SK-N-SH treated with all-trans-retinoic acid at 6 μM for 48 hours (cell line): ENCODE results near the gene FAM20B.

Source experiments
- ATAC-seq: fragments of 200-7000 bp; cut with Tn5 transposase; 3 replicates; pipeline ENCODE4 v1.9.1; 2020; ENCODE audit warnings: mild to moderate bottlenecking, moderate library complexity
- ARNTL ChIP-seq: fragments of 450-650 bp; formaldehyde crosslinking; IDR thresholded peaks from 2 replicates; pipeline ENCODE4 v1.5.0; 2020; ENCODE audit warnings: low read depth, mild to moderate bottlenecking, moderate library complexity, borderline replicate concordance
- BACH2 ChIP-seq: fragments of 250-450 bp; sonication (Bioruptor Pico); IDR thresholded peaks from 2 replicates; pipeline ENCODE4 v1.9.0; 2021; ENCODE audit warnings: mild to moderate bottlenecking, borderline replicate concordance
- CREB5 ChIP-seq: fragments of 250-450 bp; sonication (Bioruptor Pico); IDR thresholded peaks from 2 replicates; pipeline ENCODE4 v1.5.1; 2020; ENCODE audit warnings: low read depth, mild to moderate bottlenecking, moderate library complexity
- CSDC2 ChIP-seq: fragments of 250-450 bp; sonication (Bioruptor Pico); IDR thresholded peaks from 2 replicates; pipeline ENCODE4 v1.5.0; 2020; ENCODE audit warnings: mild to moderate bottlenecking, moderate library complexity
- CSRNP3 ChIP-seq: fragments of 250-450 bp; sonication (Bioruptor Pico); IDR thresholded peaks from 2 replicates; pipeline ENCODE4 v1.5.1; 2021; ENCODE audit warnings: mild to moderate bottlenecking, moderate library complexity
- ESRRG ChIP-seq: fragments of 250-450 bp; sonication (Bioruptor Pico); IDR thresholded peaks from 2 replicates; pipeline ENCODE4 v1.6.1; 2021; ENCODE audit warnings: mild to moderate bottlenecking
- GLIS3 ChIP-seq: fragments of 250-450 bp; sonication (Bioruptor Pico); IDR thresholded peaks from 2 replicates; pipeline ENCODE4 v1.5.0; 2020; ENCODE audit warnings: mild to moderate bottlenecking, moderate library complexity
- ISL1 ChIP-seq: fragments of 250-450 bp; sonication (Bioruptor Pico); IDR thresholded peaks from 2 replicates; pipeline ENCODE4 v2.1.2; 2022; ENCODE audit warnings: mild to moderate bottlenecking, moderate library complexity
- PATZ1 ChIP-seq: fragments of 250-450 bp; sonication (Bioruptor Pico); IDR thresholded peaks from 2 replicates; pipeline ENCODE4 v1.8.0; 2020; ENCODE audit warnings: mild to moderate bottlenecking, moderate library complexity, borderline replicate concordance
- POU6F1 ChIP-seq: fragments of 250-450 bp; sonication (Bioruptor Pico); IDR thresholded peaks from 2 replicates; pipeline ENCODE4 v1.8.0; 2021; ENCODE audit warnings: low read depth, mild to moderate bottlenecking, moderate library complexity, borderline replicate concordance
- RARB ChIP-seq: fragments of 250-450 bp; sonication (Bioruptor Pico); IDR thresholded peaks from 2 replicates; pipeline ENCODE4 v1.8.0; 2021; ENCODE audit warnings: mild to moderate bottlenecking, moderate library complexity
- SNAI2 ChIP-seq: fragments of 250-450 bp; sonication (Bioruptor Pico); IDR thresholded peaks from 2 replicates; pipeline ENCODE4 v1.5.0; 2020; ENCODE audit warnings: mild to moderate bottlenecking, moderate library complexity
- TCF4 ChIP-seq: fragments of 250-450 bp; sonication (Bioruptor Pico); IDR thresholded peaks from 2 replicates; pipeline ENCODE4 v1.8.0; 2021; ENCODE audit warnings: mild to moderate bottlenecking, moderate library complexity, borderline replicate concordance
- TSHZ2 ChIP-seq: fragments of 250-450 bp; sonication (Bioruptor Pico); IDR thresholded peaks from 2 replicates; pipeline ENCODE4 v1.5.0; 2020; ENCODE audit warnings: mild to moderate bottlenecking, moderate library complexity
- ZNF565 ChIP-seq: fragments of 450-650 bp; formaldehyde crosslinking; conservative IDR thresholded peaks from 2 replicates; pipeline ENCODE4 v1.5.0; 2020; ENCODE audit warnings: low read depth, mild to moderate bottlenecking, moderate library complexity
- ZNF70 ChIP-seq: fragments of 450-650 bp; formaldehyde crosslinking; IDR thresholded peaks from 2 replicates; pipeline ENCODE4 v1.5.0; 2020; ENCODE audit warnings: mild to moderate bottlenecking, moderate library complexity
- ZNF8 ChIP-seq: fragments of 450-650 bp; formaldehyde crosslinking; IDR thresholded peaks from 2 replicates; pipeline ENCODE4 v1.5.0; 2020; ENCODE audit warnings: mild to moderate bottlenecking, moderate library complexity

The FAM20B gene

GRCh38 chr1:179082333-179082998 is 56.8 kb downstream of the FAM20B start:
- TF ChIP-seq TSHZ2 (CRISPR knock-in tag) (no peak), RARB (no peak), CSDC2 (CRISPR knock-in tag) (no peak), CSRNP3 (CRISPR knock-in tag) (no peak), ISL1 (CRISPR knock-in tag) (no peak), ZNF8 (CRISPR knock-in tag) (no peak), SNAI2 (CRISPR knock-in tag) (no peak), ESRRG (no peak), ARNTL (CRISPR knock-in tag) (no peak), CREB5 (CRISPR knock-in tag) (no peak), BACH2 (CRISPR knock-in tag) (no peak), GLIS3 (CRISPR knock-in tag) (no peak), POU6F1 (no peak), TCF4 (CRISPR knock-in tag) (no peak), PATZ1 (no peak), ZNF70 (no peak), ZNF565 (CRISPR knock-in tag) (no peak)
- peak; percentile 52 for ATAC-seq

GRCh38 chr1:179082999-179083335 is 57.3 kb downstream of the FAM20B start:
- TF ChIP-seq CSRNP3 (CRISPR knock-in tag) (no peak), ISL1 (CRISPR knock-in tag) (no peak), ZNF70 (no peak)
- ATAC-seq: no peak; the same call in 2 of the 3 replicates

GRCh38 chr1:179083533-179083932 is 57.8 kb downstream of the FAM20B start:
- no peak for ATAC-seq
- TF ChIP-seq ZNF8 (CRISPR knock-in tag) (no peak), GLIS3 (CRISPR knock-in tag) (no peak), CREB5 (CRISPR knock-in tag) (no peak)
- TF ChIP-seq, all 23 proteins: peak for 0
